ENCODE data around the gene ACTN3.
"Not testable (repeated sequence)": the region's sequence is repeated elsewhere in the genome, so short reads cannot be mapped to it uniquely, and the experiment has no call there.

Gene ACTN3

GRCh38 chr11:66544952-66545351 is 1.8 kb upstream of the ACTN3 start:
- H3K4me1 ChIP-seq (ENCODE audit: control insufficient read depth, insufficient read depth, low read length, unreplicated experiment); H3K36me3 ChIP-seq (ENCODE audit: insufficient read depth, low read length); H3K27ac ChIP-seq (ENCODE audit: low read depth, low read length); H2AFZ ChIP-seq (ENCODE audit: low read length, unreplicated experiment); H3K79me2 ChIP-seq (ENCODE audit: control insufficient read depth, insufficient read depth, low read length, unreplicated experiment): not testable (repeated sequence)
- Histone ChIP-seq H3K27me3 (ENCODE audit: insufficient read depth, low read length) (peaks cover 28% of the 10 kb centered on the region), H3K4me3 (ENCODE audit: low read depth, low read length) (peak overlapping the region; percentile 86)

GRCh38 chr11:66545701-66546367 is 869 bp upstream of the ACTN3 start, which contains the start of gene ZDHHC24:
Gene ZDHHC24, minus strand, starts transcription at chr11:66546048. Its CDS starts 45 bp downstream, at chr11:66546003.
- H3K27me3 ChIP-seq (ENCODE audit: insufficient read depth, low read length) = peaks cover 28% of the 10 kb centered on the region
- peak within 1 kb of the TSS; percentile 86 for H2AFZ ChIP-seq (ENCODE audit: low read length, unreplicated experiment)
- peaks cover 7% of the 10 kb centered on the region for H3K4me1 ChIP-seq (ENCODE audit: control insufficient read depth, insufficient read depth, low read length, unreplicated experiment)
- H3K27ac ChIP-seq (ENCODE audit: low read depth, low read length) = no peak within 1 kb of the TSS
- H3K79me2 ChIP-seq (ENCODE audit: control insufficient read depth, insufficient read depth, low read length, unreplicated experiment) = no peaks in the 10 kb centered on the region
- peak within 1 kb of the TSS; percentile 86 for H3K4me3 ChIP-seq (ENCODE audit: low read depth, low read length)
- H3K36me3 ChIP-seq (ENCODE audit: insufficient read depth, low read length) = no peaks in the 10 kb centered on the region

GRCh38 chr11:66546966-66547661 is 411 bp downstream of the ACTN3 start:
- no peak overlapping the region for H3K27ac ChIP-seq (ENCODE audit: low read depth, low read length)
- no peaks in the 10 kb centered on the region for H3K79me2 ChIP-seq (ENCODE audit: control insufficient read depth, insufficient read depth, low read length, unreplicated experiment)
- no peaks in the 10 kb centered on the region for H3K36me3 ChIP-seq (ENCODE audit: insufficient read depth, low read length)
- peaks cover 7% of the 10 kb centered on the region for H3K4me1 ChIP-seq (ENCODE audit: control insufficient read depth, insufficient read depth, low read length, unreplicated experiment)
- no peak overlapping the region for H2AFZ ChIP-seq (ENCODE audit: low read length, unreplicated experiment)
- peak overlapping the region; percentile 86; the same call in 1 of the 2 replicates for H3K4me3 ChIP-seq (ENCODE audit: low read depth, low read length)
- peaks cover 28% of the 10 kb centered on the region for H3K27me3 ChIP-seq (ENCODE audit: insufficient read depth, low read length)

- no peak overlapping the region for H3K4me3 ChIP-seq (ENCODE audit: low read depth, low read length)
- peaks cover 28% of the 10 kb centered on the region for H3K27me3 ChIP-seq (ENCODE audit: insufficient read depth, low read length)
- no peak overlapping the region for H2AFZ ChIP-seq (ENCODE audit: low read length, unreplicated experiment)
- H3K36me3 ChIP-seq (ENCODE audit: insufficient read depth, low read length) = no peaks in the 10 kb centered on the region
- H3K27ac ChIP-seq (ENCODE audit: low read depth, low read length) = no peak overlapping the region
- H3K79me2 ChIP-seq (ENCODE audit: control insufficient read depth, insufficient read depth, low read length, unreplicated experiment) = no peaks in the 10 kb centered on the region
- H3K4me1 ChIP-seq (ENCODE audit: control insufficient read depth, insufficient read depth, low read length, unreplicated experiment) = peaks cover 2% of the 10 kb centered on the region
Observed at GRCh38 chr11:66547662-66548009, 933 bp downstream of the ACTN3 start.

- Histone ChIP-seq H3K4me3 (ENCODE audit: low read depth, low read length) (no peak overlapping the region), H3K4me1 (ENCODE audit: control insufficient read depth, insufficient read depth, low read length, unreplicated experiment) (no peaks in the 10 kb centered on the region), H3K27me3 (ENCODE audit: insufficient read depth, low read length) (peaks cover 28% of the 10 kb centered on the region), H3K36me3 (ENCODE audit: insufficient read depth, low read length) (no peaks in the 10 kb centered on the region), H3K79me2 (ENCODE audit: control insufficient read depth, insufficient read depth, low read length, unreplicated experiment) (no peaks in the 10 kb centered on the region), H3K27ac (ENCODE audit: low read depth, low read length) (no peak overlapping the region), H2AFZ (ENCODE audit: low read length, unreplicated experiment) (no peak overlapping the region)
Observed at GRCh38 chr11:66548041-66548440, 1.3 kb downstream of the ACTN3 start.

GRCh38 chr11:66548774-66549630 is 2.3 kb downstream of the ACTN3 start:
- Histone ChIP-seq H3K79me2 (ENCODE audit: control insufficient read depth, insufficient read depth, low read length, unreplicated experiment) (no peaks in the 10 kb centered on the region), H3K27me3 (ENCODE audit: insufficient read depth, low read length) (peaks cover 28% of the 10 kb centered on the region), H3K36me3 (ENCODE audit: insufficient read depth, low read length) (no peaks in the 10 kb centered on the region), H2AFZ (ENCODE audit: low read length, unreplicated experiment) (no peak overlapping the region), H3K4me1 (ENCODE audit: control insufficient read depth, insufficient read depth, low read length, unreplicated experiment) (no peaks in the 10 kb centered on the region), H3K4me3 (ENCODE audit: low read depth, low read length) (no peak overlapping the region), H3K27ac (ENCODE audit: low read depth, low read length) (no peak overlapping the region)

GRCh38 chr11:66549696-66550095 is 3.0 kb downstream of the ACTN3 start:
- no peaks in the 10 kb centered on the region for H3K79me2 ChIP-seq (ENCODE audit: control insufficient read depth, insufficient read depth, low read length, unreplicated experiment)
- no peak overlapping the region for H3K27ac ChIP-seq (ENCODE audit: low read depth, low read length)
- H3K36me3 ChIP-seq (ENCODE audit: insufficient read depth, low read length) = no peaks in the 10 kb centered on the region
- H2AFZ ChIP-seq (ENCODE audit: low read length, unreplicated experiment) = no peak overlapping the region
- H3K4me3 ChIP-seq (ENCODE audit: low read depth, low read length) = no peak overlapping the region
- no peaks in the 10 kb centered on the region for H3K4me1 ChIP-seq (ENCODE audit: control insufficient read depth, insufficient read depth, low read length, unreplicated experiment)
- H3K27me3 ChIP-seq (ENCODE audit: insufficient read depth, low read length) = peaks cover 28% of the 10 kb centered on the region

- Histone ChIP-seq H3K4me3 (ENCODE audit: low read depth, low read length) (no peak overlapping the region), H3K36me3 (ENCODE audit: insufficient read depth, low read length) (no peaks in the 10 kb centered on the region), H3K27ac (ENCODE audit: low read depth, low read length) (no peak overlapping the region), H3K79me2 (ENCODE audit: control insufficient read depth, insufficient read depth, low read length, unreplicated experiment) (no peaks in the 10 kb centered on the region), H3K4me1 (ENCODE audit: control insufficient read depth, insufficient read depth, low read length, unreplicated experiment) (no peaks in the 10 kb centered on the region), H3K27me3 (ENCODE audit: insufficient read depth, low read length) (peaks cover 28% of the 10 kb centered on the region), H2AFZ (ENCODE audit: low read length, unreplicated experiment) (no peak overlapping the region)
Observed at GRCh38 chr11:66550887-66551286, 4.2 kb downstream of the ACTN3 start.

- no peak overlapping the region for H3K27ac ChIP-seq (ENCODE audit: low read depth, low read length)
- no peaks in the 10 kb centered on the region for H3K36me3 ChIP-seq (ENCODE audit: insufficient read depth, low read length)
- no peaks in the 10 kb centered on the region for H3K79me2 ChIP-seq (ENCODE audit: control insufficient read depth, insufficient read depth, low read length, unreplicated experiment)
- H3K4me3 ChIP-seq (ENCODE audit: low read depth, low read length) = no peak overlapping the region
- H3K27me3 ChIP-seq (ENCODE audit: insufficient read depth, low read length) = peaks cover 4% of the 10 kb centered on the region; the same call in 1 of the 2 replicates
- no peaks in the 10 kb centered on the region for H3K4me1 ChIP-seq (ENCODE audit: control insufficient read depth, insufficient read depth, low read length, unreplicated experiment)
- H2AFZ ChIP-seq (ENCODE audit: low read length, unreplicated experiment) = no peak overlapping the region
Observed at GRCh38 chr11:66554602-66555001, 7.9 kb downstream of the ACTN3 start.

- Histone ChIP-seq H3K4me3 (ENCODE audit: low read depth, low read length) (no peak overlapping the region), H3K27ac (ENCODE audit: low read depth, low read length) (no peak overlapping the region), H3K4me1 (ENCODE audit: control insufficient read depth, insufficient read depth, low read length, unreplicated experiment) (no peaks in the 10 kb centered on the region), H3K36me3 (ENCODE audit: insufficient read depth, low read length) (no peaks in the 10 kb centered on the region), H2AFZ (ENCODE audit: low read length, unreplicated experiment) (no peak overlapping the region), H3K27me3 (ENCODE audit: insufficient read depth, low read length) (peaks cover 4% of the 10 kb centered on the region; the same call in 1 of the 2 replicates), H3K79me2 (ENCODE audit: control insufficient read depth, insufficient read depth, low read length, unreplicated experiment) (no peaks in the 10 kb centered on the region)
Observed at GRCh38 chr11:66555416-66555815, 8.7 kb downstream of the ACTN3 start.

Data from ACC112 (cell line).